Measurements from ENCODE around the gene GPR45. TPM values are rescaled to one million over a fixed set of nuclear protein-coding genes. Genes with fewer than 3 reads are reported as not detected.

Gene GPR45
- total and polyA plus RNA-seq, 4 donors, result not detected

GRCh38 chr2:105239924-105240323 is 1.6 kb upstream of the GPR45 start:
- TF ChIP-seq EGR1 (IDR thresholded peaks at IDR 0.05; ENCODE audit: low read depth in 2 of 2) (no peak), YY1 (IDR thresholded peaks at IDR 0.05) (no peak), REST (IDR thresholded peaks at IDR 0.05) (no peak), NR2F2 (IDR thresholded peaks at IDR 0.05) (no peak), ATF3 (IDR thresholded peaks at IDR 0.05) (no peak), HNF4G (IDR thresholded peaks at IDR 0.05) (no peak), FOXA1 (IDR thresholded peaks at IDR 0.05) (no peak)
- Histone ChIP-seq H3K27ac (ENCODE audit: low read depth in 1 of 2, low read length in 2 of 2) (no peak overlapping the region), H3K9me3 (ENCODE audit: control insufficient read depth in 4 of 4, low read length in 3 of 4) (no peaks in the 10 kb centered on the region), H3K9ac (ENCODE audit: low read depth in 1 of 2, low read length in 2 of 2) (no peak overlapping the region), H3K4me1 (ENCODE audit: control insufficient read depth in 4 of 4, insufficient read depth in 4 of 4, low read length in 3 of 4) (no peaks in the 10 kb centered on the region), H3K4me3 (ENCODE audit: low read depth in 1 of 3, low read length in 3 of 3) (no peak overlapping the region), H3K27me3 (ENCODE audit: control insufficient read depth in 4 of 4, insufficient read depth in 4 of 4, low read length in 3 of 4) (no peaks in the 10 kb centered on the region), H3K36me3 (ENCODE audit: control insufficient read depth in 4 of 4, insufficient read depth in 3 of 4, low read depth in 1 of 4, low read length in 3 of 4) (no peaks in the 10 kb centered on the region)
- no peak for DNase-seq (ENCODE audit: low spot score)
- 92% methylated on average over 2 of the region's 2 CpGs for WGBS

- DNase-seq (ENCODE audit: low spot score), result no peak
- Histone ChIP-seq H3K4me3 (ENCODE audit: low read depth in 1 of 3, low read length in 3 of 3) (no peak overlapping the region), H3K9me3 (ENCODE audit: control insufficient read depth in 4 of 4, low read length in 3 of 4) (no peaks in the 10 kb centered on the region), H3K36me3 (ENCODE audit: control insufficient read depth in 4 of 4, insufficient read depth in 3 of 4, low read depth in 1 of 4, low read length in 3 of 4) (no peaks in the 10 kb centered on the region), H3K27ac (ENCODE audit: low read depth in 1 of 2, low read length in 2 of 2) (no peak overlapping the region), H3K9ac (ENCODE audit: low read depth in 1 of 2, low read length in 2 of 2) (no peak overlapping the region), H3K4me1 (ENCODE audit: control insufficient read depth in 4 of 4, insufficient read depth in 4 of 4, low read length in 3 of 4) (no peaks in the 10 kb centered on the region), H3K27me3 (ENCODE audit: control insufficient read depth in 4 of 4, insufficient read depth in 4 of 4, low read length in 3 of 4) (no peaks in the 10 kb centered on the region)
- WGBS, result 97% methylated on average over 50 of the region's 50 CpGs
- TF ChIP-seq HNF4A (conservative IDR thresholded peaks at IDR 0.05) (no peak), RXRA (IDR thresholded peaks at IDR 0.05) (no peak), GABPA (IDR thresholded peaks at IDR 0.05 in 1 of 2, conservative IDR thresholded peaks at IDR 0.05 in 1 of 2) (no peak), YY1 (IDR thresholded peaks at IDR 0.05) (no peak), JUND (IDR thresholded peaks at IDR 0.05) (no peak), TAF1 (conservative IDR thresholded peaks at IDR 0.05) (no peak), ZBTB33 (IDR thresholded peaks at IDR 0.05) (no peak), MAX (IDR thresholded peaks at IDR 0.05) (no peak), SP1 (IDR thresholded peaks at IDR 0.05) (no peak), CTCF (IDR thresholded peaks at IDR 0.05; ENCODE audit: low read depth, low read length, missing input control) (no peak), REST (IDR thresholded peaks at IDR 0.05) (no peak), FOXA2 (IDR thresholded peaks at IDR 0.05) (no peak), RAD21 (IDR thresholded peaks at IDR 0.05) (no peak), HNF4G (IDR thresholded peaks at IDR 0.05) (no peak), EGR1 (IDR thresholded peaks at IDR 0.05; ENCODE audit: low read depth in 2 of 2) (no peak)
These were observed 897 bp downstream of the GPR45 start for GRCh38 chr2:105242286-105242993.

All from liver (tissue), 9 donors.